A673 (cell line): Measurements from ENCODE around the gene TEX261.

Source experiments
- CTCF ChIP-seq: fragments of 300-800, 200-600 bp; sonication (generic); conservative IDR thresholded peaks from 2 replicates; pipeline ENCODE4 v1.5.1; 2017; ENCODE audit warnings: low read depth, mild to moderate bottlenecking, antibody characterized with exemption, low read length, moderate library complexity, mixed read lengths
- EZH2 ChIP-seq: fragments of 200-600 bp; sonication (generic); IDR thresholded peaks from 2 replicates; pipeline ENCODE4 v1.6.1; 2017; ENCODE audit warnings: borderline replicate concordance, low read depth, mild to moderate bottlenecking, mixed read lengths, antibody characterized with exemption, low read length; ENCODE audit not compliant: poor library complexity, severe bottlenecking

- TF ChIP-seq CTCF: no peak
- TF ChIP-seq EZH2: no peak
Measured at GRCh38 chr2:70988726-70989648, 5.7 kb downstream of the TEX261 start.
